HG02642 (cell line): Measurements from ENCODE around the gene TRIM26.

ENCODE experiments used
- ATAC-seq: cut with Tn5 transposase; IDR thresholded peaks from one replicate; pipeline ENCODE4 v1.9.1; 2021; ENCODE audit warnings: mild to moderate bottlenecking; ENCODE audit not compliant: unreplicated experiment, poor library complexity

Gene TRIM26

GRCh38 chr6:30211899-30212298, 1.3 kb downstream of the TRIM26 start:
- ATAC-seq: no peak

- no peak for ATAC-seq
Measured at GRCh38 chr6:30211306-30211705, 1.9 kb downstream of the TRIM26 start.

- ATAC-seq: no peak
Measured at GRCh38 chr6:30207619-30208295, 5.4 kb downstream of the TRIM26 start.

GRCh38 chr6:30206799-30207618, 6.2 kb downstream of the TRIM26 start:
- ATAC-seq: no peak

- no peak for ATAC-seq
Measured at GRCh38 chr6:30206152-30206551, 7.1 kb downstream of the TRIM26 start.

GRCh38 chr6:30204116-30204515, 9.1 kb downstream of the TRIM26 start:
- ATAC-seq: no peak

GRCh38 chr6:30202366-30202765, 10.8 kb downstream of the TRIM26 start:
- no peak for ATAC-seq

GRCh38 chr6:30200551-30201281, 12.5 kb downstream of the TRIM26 start:
- ATAC-seq: peak; percentile 54

- no peak for ATAC-seq
Measured at GRCh38 chr6:30198166-30199084, 14.8 kb downstream of the TRIM26 start.

GRCh38 chr6:30196376-30196775, 16.8 kb downstream of the TRIM26 start:
- no peak for ATAC-seq

- ATAC-seq: no peak
Measured at GRCh38 chr6:30195951-30196350, 17.3 kb downstream of the TRIM26 start.

- ATAC-seq: no peak
Measured at GRCh38 chr6:30194797-30195690, 18.2 kb downstream of the TRIM26 start.

GRCh38 chr6:30192076-30192475, 21.1 kb downstream of the TRIM26 start:
- no peak for ATAC-seq

GRCh38 chr6:30188541-30188940, 24.7 kb downstream of the TRIM26 start:
- ATAC-seq: no peak

GRCh38 chr6:30185846-30186484, 27.2 kb downstream of the TRIM26 start:
- no peak for ATAC-seq

GRCh38 chr6:30184417-30185031, 28.7 kb downstream of the TRIM26 start:
- ATAC-seq: no peak

- no peak for ATAC-seq
Measured at GRCh38 chr6:30180145-30180544, 33.1 kb downstream of the TRIM26 start.

- ATAC-seq: no peak
Measured at GRCh38 chr6:30178837-30179236, 34.4 kb downstream of the TRIM26 start.
